GM20000 (cell line): ENCODE data around the gene HS6ST3.

Experiments used
- DNase-seq: peaks from one replicate; pipeline ENCODE4 v3.0.0; 2012; ENCODE audit warnings: low spot score
- CTCF ChIP-seq: IDR thresholded peaks from 2 replicates; pipeline ENCODE4 v1.5.1; 2012; ENCODE audit warnings: mild to moderate bottlenecking, control low read depth; ENCODE audit errors: extremely low read depth, missing control alignments

The HS6ST3 gene

GRCh38 chr13:96552559-96552958 lies 462.7 kb downstream of the HS6ST3 start:
- no peak for TF ChIP-seq CTCF

GRCh38 chr13:96553796-96554195 lies 463.9 kb downstream of the HS6ST3 start:
- no peak for DNase-seq
- TF ChIP-seq CTCF: no peak

More at GRCh38 chr13:96552559-96552958, 462.7 kb downstream of the HS6ST3 start:
- DNase-seq: no peak

GRCh38 chr13:96573563-96573962 lies 483.7 kb downstream of the HS6ST3 start:
- no peak for DNase-seq
- TF ChIP-seq CTCF: no peak

GRCh38 chr13:96575423-96576320 lies 485.8 kb downstream of the HS6ST3 start:
- DNase-seq: no peak
- no peak for TF ChIP-seq CTCF

- TF ChIP-seq CTCF: no peak
- DNase-seq: no peak
Measured at GRCh38 chr13:96581741-96582140, 491.8 kb downstream of the HS6ST3 start.

- TF ChIP-seq CTCF: no peak
- DNase-seq: no peak
Measured at GRCh38 chr13:96615252-96615651, 525.3 kb downstream of the HS6ST3 start.

- TF ChIP-seq CTCF: no peak
- no peak for DNase-seq
Measured at GRCh38 chr13:96617528-96617927, 527.6 kb downstream of the HS6ST3 start.
